ENCODE measurements around the gene MAP3K20.
"Not testable (repeated sequence)": the region's sequence is repeated elsewhere in the genome, so short reads cannot be mapped to it uniquely, and the experiment has no call there.

Gene MAP3K20

DNA sequence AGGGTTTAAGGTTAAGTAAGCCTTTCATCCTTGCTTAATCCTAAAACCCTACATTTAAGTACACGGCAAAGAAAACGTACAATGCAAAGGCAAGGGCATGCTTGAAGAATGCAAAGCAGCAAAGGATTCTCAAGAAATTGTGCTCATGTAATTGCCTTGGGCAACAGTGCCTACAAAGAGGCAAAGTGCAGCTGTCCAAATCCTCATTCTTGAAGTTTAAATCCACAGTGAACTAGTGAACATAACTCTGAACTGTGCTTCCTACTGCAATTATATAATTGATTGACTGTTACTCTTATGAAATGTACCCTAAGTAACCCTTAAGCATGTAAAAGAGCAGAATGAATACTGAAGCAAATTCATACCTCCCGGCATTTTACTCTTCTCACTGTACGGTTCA, 85.4 kb downstream of the MAP3K20 start:
- H3K4me3 ChIP-seq (ENCODE audit: low read depth, low read length): no peak overlapping the region
- peak overlapping the region; percentile 95 for H3K27ac ChIP-seq
- in situ Hi-C loops (cut with HindIII; ENCODE audit: low pct_ligation_motif_present, low sequenced_read_pairs): no loop called here
- H3K27me3 ChIP-seq (replicated peaks): no peaks in the 10 kb centered on the region
- TF ChIP-seq, protein P1, sequence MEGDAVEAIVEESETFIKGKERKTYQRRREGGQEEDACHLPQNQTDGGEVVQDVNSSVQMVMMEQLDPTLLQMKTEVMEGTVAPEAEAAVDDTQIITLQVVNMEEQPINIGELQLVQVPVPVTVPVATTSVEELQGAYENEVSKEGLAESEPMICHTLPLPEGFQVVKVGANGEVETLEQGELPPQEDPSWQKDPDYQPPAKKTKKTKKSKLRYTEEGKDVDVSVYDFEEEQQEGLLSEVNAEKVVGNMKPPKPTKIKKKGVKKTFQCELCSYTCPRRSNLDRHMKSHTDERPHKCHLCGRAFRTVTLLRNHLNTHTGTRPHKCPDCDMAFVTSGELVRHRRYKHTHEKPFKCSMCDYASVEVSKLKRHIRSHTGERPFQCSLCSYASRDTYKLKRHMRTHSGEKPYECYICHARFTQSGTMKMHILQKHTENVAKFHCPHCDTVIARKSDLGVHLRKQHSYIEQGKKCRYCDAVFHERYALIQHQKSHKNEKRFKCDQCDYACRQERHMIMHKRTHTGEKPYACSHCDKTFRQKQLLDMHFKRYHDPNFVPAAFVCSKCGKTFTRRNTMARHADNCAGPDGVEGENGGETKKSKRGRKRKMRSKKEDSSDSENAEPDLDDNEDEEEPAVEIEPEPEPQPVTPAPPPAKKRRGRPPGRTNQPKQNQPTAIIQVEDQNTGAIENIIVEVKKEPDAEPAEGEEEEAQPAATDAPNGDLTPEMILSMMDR (IDR thresholded peaks at IDR 0.05; ENCODE audit: low read depth, low read length, missing control alignments): no peak
- no peaks in the 10 kb centered on the region for H3K36me3 ChIP-seq (replicated peaks)
- no peak for DNase-seq

DNA sequence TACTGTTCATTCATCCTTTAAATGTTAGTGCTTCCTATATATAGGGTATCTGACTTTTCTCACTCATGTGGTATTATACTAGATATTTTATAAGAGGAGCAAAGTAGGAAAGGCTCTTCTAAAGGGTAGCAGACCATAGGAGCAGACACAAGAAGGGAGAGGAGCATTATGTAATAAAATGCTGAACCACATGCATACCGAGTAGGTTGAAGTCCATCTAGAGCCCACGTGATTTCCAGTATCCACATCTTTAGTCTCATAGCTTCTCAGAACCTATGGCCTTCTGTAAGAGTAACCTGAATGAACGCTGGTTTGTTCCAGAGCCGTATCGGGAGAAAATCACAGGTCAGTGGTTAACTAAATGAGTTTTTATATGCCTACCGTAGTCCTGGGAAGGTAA, 85.9 kb downstream of the MAP3K20 start:
- in situ Hi-C loops (cut with HindIII; ENCODE audit: low pct_ligation_motif_present, low sequenced_read_pairs): no loop called here
- Histone ChIP-seq H3K36me3 (replicated peaks) (no peaks in the 10 kb centered on the region), H3K27me3 (replicated peaks) (no peaks in the 10 kb centered on the region), H3K4me3 (ENCODE audit: low read depth, low read length) (no peak overlapping the region), H3K27ac (no peak overlapping the region)
- no peak for DNase-seq
- TF ChIP-seq, protein P1 (IDR thresholded peaks at IDR 0.05; ENCODE audit: low read depth, low read length, missing control alignments): no peak

DNA sequence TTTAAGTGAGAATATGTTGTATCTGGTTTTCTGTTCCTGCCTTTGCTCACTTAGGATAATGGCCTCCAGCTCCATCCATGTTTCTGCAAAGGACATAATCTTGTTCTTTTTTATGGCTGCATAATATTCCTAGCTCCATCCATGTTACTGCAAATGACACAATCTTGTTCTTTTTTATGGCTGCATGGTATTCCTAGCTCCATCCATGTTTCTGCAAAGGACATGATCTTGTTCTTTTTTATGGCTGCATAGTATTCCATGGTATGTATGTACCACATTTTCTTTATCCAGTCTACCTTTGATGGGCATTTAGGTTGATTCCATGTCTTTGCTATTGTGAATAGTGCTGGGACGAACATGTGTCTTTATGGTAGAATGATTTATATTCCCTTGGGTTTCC, 87.7 kb downstream of the MAP3K20 start:
- H3K4me3 ChIP-seq (ENCODE audit: low read depth, low read length); DNase-seq; H3K27me3 ChIP-seq (replicated peaks); in situ Hi-C loops (cut with HindIII; ENCODE audit: low pct_ligation_motif_present, low sequenced_read_pairs); H3K27ac ChIP-seq; H3K36me3 ChIP-seq (replicated peaks): not testable (repeated sequence)

DNA sequence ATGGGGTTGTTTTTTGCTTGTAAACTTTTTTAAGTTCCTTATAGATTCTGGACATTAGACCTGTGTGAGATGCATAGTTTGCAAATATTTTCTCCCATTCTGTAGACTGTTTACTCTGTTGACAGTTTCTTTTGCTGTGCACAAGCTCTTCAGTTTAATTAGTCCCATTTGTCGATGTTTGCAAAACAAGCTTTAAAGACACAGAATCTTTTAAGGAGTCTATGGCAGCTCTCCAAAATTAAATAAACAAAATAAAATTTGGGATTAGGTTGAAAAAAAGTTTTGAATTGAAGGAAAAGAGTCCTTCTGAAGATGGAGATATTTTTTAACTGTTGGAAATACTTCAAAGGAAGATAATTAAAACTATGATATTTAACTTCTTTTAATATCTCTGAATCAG, 88.8 kb downstream of the MAP3K20 start:
- no peak for DNase-seq
- TF ChIP-seq, protein P1 (IDR thresholded peaks at IDR 0.05; ENCODE audit: low read depth, low read length, missing control alignments): no peak
- in situ Hi-C loops (cut with HindIII; ENCODE audit: low pct_ligation_motif_present, low sequenced_read_pairs): no loop called here
- Histone ChIP-seq H3K27ac (no peak overlapping the region), H3K36me3 (replicated peaks) (no peaks in the 10 kb centered on the region), H3K27me3 (replicated peaks) (no peaks in the 10 kb centered on the region), H3K4me3 (ENCODE audit: low read depth, low read length) (no peak overlapping the region)

DNA sequence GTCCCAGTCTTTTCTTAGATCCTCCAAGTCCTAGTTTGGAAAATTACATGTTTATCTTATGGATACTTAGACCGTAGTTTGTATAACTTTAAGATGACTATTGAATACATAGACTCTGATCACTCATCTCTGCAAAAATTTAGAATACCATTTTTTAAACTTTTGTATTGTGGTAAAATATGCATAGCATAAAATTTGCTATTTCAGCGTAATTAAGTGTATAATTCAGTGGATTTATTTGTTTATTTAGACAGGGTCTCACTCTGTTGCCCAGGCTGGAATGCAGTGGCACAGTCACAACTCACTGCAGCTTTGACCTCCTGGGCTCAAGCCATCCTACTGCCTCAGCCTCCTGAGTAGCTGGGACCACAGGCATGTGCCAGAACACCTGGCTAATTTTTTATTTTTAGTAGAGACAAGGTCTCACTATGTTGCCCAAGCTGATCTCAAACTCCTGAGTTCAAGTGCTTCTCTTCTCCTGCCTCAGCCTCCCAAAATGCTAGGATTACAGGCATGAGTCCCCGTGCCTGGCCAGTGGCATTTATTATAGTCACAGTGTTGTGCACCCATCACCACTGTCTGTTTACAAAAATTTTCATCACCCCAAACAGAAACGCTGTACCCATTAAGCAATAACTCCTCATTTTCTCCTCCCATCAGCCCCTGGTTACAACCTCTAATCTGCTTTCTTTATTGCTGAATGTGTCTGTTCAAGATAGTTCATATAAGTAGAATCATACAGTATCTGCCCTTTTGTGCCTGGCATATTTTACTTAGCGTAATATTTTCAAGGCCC, 90.0 kb downstream of the MAP3K20 start:
- DNase-seq: no peak
- H3K36me3 ChIP-seq (replicated peaks): no peaks in the 10 kb centered on the region
- in situ Hi-C loops (cut with HindIII; ENCODE audit: low pct_ligation_motif_present, low sequenced_read_pairs): no loop called here
- H3K27me3 ChIP-seq (replicated peaks): no peaks in the 10 kb centered on the region
- no peak overlapping the region for H3K27ac ChIP-seq
- TF ChIP-seq, protein P1 (IDR thresholded peaks at IDR 0.05; ENCODE audit: low read depth, low read length, missing control alignments): no peak
- no peak overlapping the region for H3K4me3 ChIP-seq (ENCODE audit: low read depth, low read length)

DNA sequence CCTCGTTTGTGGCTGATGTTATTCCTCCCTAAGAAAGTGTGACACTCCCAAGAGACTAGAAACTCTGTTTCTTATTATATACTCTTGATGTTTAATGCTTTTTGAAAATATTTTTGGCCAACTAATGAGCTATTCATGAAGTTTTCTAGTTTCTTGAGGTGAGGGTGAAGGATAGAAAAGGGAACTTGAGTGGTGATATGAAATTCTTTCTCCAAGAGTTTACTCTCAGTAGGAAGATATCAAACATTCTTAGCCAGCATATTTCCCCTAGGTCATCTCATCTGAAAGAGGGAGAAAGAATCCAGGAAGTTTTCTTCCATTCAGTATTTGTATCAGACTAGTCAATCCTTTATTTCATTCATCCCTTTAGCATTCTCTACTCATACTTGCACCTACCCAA, 95.7 kb downstream of the MAP3K20 start:
- DNase-seq: no peak
- no peak overlapping the region for H3K4me3 ChIP-seq (ENCODE audit: low read depth, low read length)
- in situ Hi-C loops (cut with HindIII; ENCODE audit: low pct_ligation_motif_present, low sequenced_read_pairs): no loop called here
- TF ChIP-seq, protein P1 (IDR thresholded peaks at IDR 0.05; ENCODE audit: low read depth, low read length, missing control alignments): no peak
- no peak overlapping the region for H3K27ac ChIP-seq
- H3K27me3 ChIP-seq (replicated peaks): no peaks in the 10 kb centered on the region
- H3K36me3 ChIP-seq (replicated peaks): no peaks in the 10 kb centered on the region

Data from brain microvascular endothelial cell (primary cell).